ENCODE measurements around the gene ANKMY1. TPM values are rescaled to one million over a fixed set of nuclear protein-coding genes. Genes with fewer than 3 reads are reported as not detected.

ANKMY1 gene
- total and polyA plus RNA-seq, 2 of the 13 experiments (the other 11 are each of a cell fraction or from before 2014, with no cell fraction given) = 11.7 to 18.8 TPM

- TF ChIP-seq NR2F1 (CRISPR knock-in tag; IDR thresholded peaks at IDR 0.05) = no peak
- TF ChIP-seq ZNF782 (CRISPR knock-in tag; IDR thresholded peaks at IDR 0.05; ENCODE audit: borderline replicate concordance) = peak; percentile 72
- peak; percentile 88 for TF ChIP-seq KDM2A (CRISPR knock-in tag; IDR thresholded peaks at IDR 0.05; ENCODE audit: borderline replicate concordance, low read depth)
- peak; percentile 68; the same call in 1 of the 2 replicates for TF ChIP-seq KLF12 (CRISPR knock-in tag; IDR thresholded peaks at IDR 0.05; ENCODE audit: borderline replicate concordance)
- no peak for TF ChIP-seq ZFP62 (CRISPR knock-in tag; IDR thresholded peaks at IDR 0.05)
- no peak for TF ChIP-seq MATR3 (CRISPR knock-in tag; IDR thresholded peaks at IDR 0.05)
- TF ChIP-seq HDAC2 (CRISPR knock-in tag; IDR thresholded peaks at IDR 0.05) = peak; percentile 90
- no peak for TF ChIP-seq ZNF597 (CRISPR knock-in tag; IDR thresholded peaks at IDR 0.05)
- no peak for TF ChIP-seq ZMAT5 (CRISPR knock-in tag; IDR thresholded peaks at IDR 0.05; ENCODE audit: borderline replicate concordance, low read depth)
- no peak for TF ChIP-seq ZNF24 (IDR thresholded peaks at IDR 0.05)
- TF ChIP-seq ZNF563 (CRISPR knock-in tag; IDR thresholded peaks at IDR 0.05) = no peak
- no peak for TF ChIP-seq ATM (IDR thresholded peaks at IDR 0.05; ENCODE audit: borderline replicate concordance)
- 0 out of 2 replicates have a peak, but pooled peaks have one; percentile 52 for TF ChIP-seq PREB (CRISPR knock-in tag; IDR thresholded peaks at IDR 0.05)
- no peak for TF ChIP-seq FOXJ3 (CRISPR knock-in tag; IDR thresholded peaks at IDR 0.05; ENCODE audit: borderline replicate concordance)
- TF ChIP-seq STAG1 (CRISPR knock-in tag; IDR thresholded peaks at IDR 0.05) = no peak
- peak; percentile 41; the same call in 1 of the 2 replicates for TF ChIP-seq ZNF263 (CRISPR knock-in tag; IDR thresholded peaks at IDR 0.05)
- peak; percentile 60; the same call in 1 of the 2 replicates for TF ChIP-seq MIXL1 (CRISPR knock-in tag; IDR thresholded peaks at IDR 0.05)
- peak; percentile 75 for TF ChIP-seq ISL2 (CRISPR knock-in tag; IDR thresholded peaks at IDR 0.05)
- 0 out of 2 replicates have a peak, but pooled peaks have one; percentile 80 for TF ChIP-seq TEAD2 (CRISPR knock-in tag; IDR thresholded peaks at IDR 0.05)
- peak; percentile 62; the same call in 1 of the 2 replicates for TF ChIP-seq STAT5B (CRISPR knock-in tag; IDR thresholded peaks at IDR 0.05)
- TF ChIP-seq ISX (CRISPR knock-in tag; conservative IDR thresholded peaks at IDR 0.05) = peak; percentile 66
- no peak for TF ChIP-seq ZFP90 (CRISPR knock-in tag; IDR thresholded peaks at IDR 0.05; ENCODE audit: borderline replicate concordance)
- peak; percentile 69; the same call in 1 of the 2 replicates for TF ChIP-seq ZNF101 (CRISPR knock-in tag; IDR thresholded peaks at IDR 0.05; ENCODE audit: borderline replicate concordance, low read depth)
- peak in 1 of 2 experiments; percentile 80; a peak in 2 of 4 replicates for TF ChIP-seq ATF4 (CRISPR knock-in tag; IDR thresholded peaks at IDR 0.05)
- 0 out of 2 replicates have a peak, but pooled peaks have one; percentile 56 for TF ChIP-seq ZNF557 (CRISPR knock-in tag; IDR thresholded peaks at IDR 0.05)
- no peak for TF ChIP-seq TCF12 (IDR thresholded peaks at IDR 0.05)
- no peak for TF ChIP-seq TCF12 (CRISPR knock-in tag; IDR thresholded peaks at IDR 0.05)
- TF ChIP-seq ZNF362 (CRISPR knock-in tag; IDR thresholded peaks at IDR 0.05; ENCODE audit: borderline replicate concordance) = peak; percentile 17; the same call in 1 of the 2 replicates
These were observed 2.3 kb upstream of the ANKMY1 start, which contains the start of gene DUSP28 (continued) for GRCh38 chr2:240560084-240560479.

Data from HepG2 (cell line).